ENCODE results near the gene NRAS.

DNA sequence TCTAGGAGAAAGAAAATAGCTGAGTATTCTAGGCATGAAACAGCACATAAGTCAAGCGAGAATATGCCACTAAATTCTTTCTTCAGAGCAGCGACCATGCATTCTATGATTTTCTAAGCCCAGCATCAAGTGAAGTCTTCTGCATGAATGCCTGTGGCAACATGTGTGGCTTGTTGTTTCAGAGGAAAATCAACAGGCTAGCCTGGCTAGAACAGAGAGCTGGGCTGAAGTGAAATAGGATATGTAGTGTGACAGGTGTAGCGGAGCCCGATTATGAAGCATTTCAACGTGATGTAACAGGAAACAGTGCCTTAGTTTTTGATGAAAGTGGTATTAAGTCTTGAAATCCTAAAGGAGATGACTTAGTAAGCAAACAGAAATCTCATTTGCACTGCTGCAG, 34.2 kb upstream of the NRAS start:
- TF ChIP-seq, protein P1, sequence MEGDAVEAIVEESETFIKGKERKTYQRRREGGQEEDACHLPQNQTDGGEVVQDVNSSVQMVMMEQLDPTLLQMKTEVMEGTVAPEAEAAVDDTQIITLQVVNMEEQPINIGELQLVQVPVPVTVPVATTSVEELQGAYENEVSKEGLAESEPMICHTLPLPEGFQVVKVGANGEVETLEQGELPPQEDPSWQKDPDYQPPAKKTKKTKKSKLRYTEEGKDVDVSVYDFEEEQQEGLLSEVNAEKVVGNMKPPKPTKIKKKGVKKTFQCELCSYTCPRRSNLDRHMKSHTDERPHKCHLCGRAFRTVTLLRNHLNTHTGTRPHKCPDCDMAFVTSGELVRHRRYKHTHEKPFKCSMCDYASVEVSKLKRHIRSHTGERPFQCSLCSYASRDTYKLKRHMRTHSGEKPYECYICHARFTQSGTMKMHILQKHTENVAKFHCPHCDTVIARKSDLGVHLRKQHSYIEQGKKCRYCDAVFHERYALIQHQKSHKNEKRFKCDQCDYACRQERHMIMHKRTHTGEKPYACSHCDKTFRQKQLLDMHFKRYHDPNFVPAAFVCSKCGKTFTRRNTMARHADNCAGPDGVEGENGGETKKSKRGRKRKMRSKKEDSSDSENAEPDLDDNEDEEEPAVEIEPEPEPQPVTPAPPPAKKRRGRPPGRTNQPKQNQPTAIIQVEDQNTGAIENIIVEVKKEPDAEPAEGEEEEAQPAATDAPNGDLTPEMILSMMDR (IDR thresholded peaks at IDR 0.05; ENCODE audit: insufficient read depth, low read length, poor library complexity, severe bottlenecking), result no peak
- no peak for TF ChIP-seq EZH2phosphoT487 (conservative IDR thresholded peaks at IDR 0.05; ENCODE audit: low read length)

Measured in SU-DHL-6 (cell line).